GM21423 (cell line): ENCODE data around the gene OR2AG2.
"Not testable (repeated sequence)": the region's sequence is repeated elsewhere in the genome, so short reads cannot be mapped to it uniquely, and the experiment has no call there.

Experiments
- ATAC-seq: cut with Tn5 transposase; IDR thresholded peaks from one replicate; pipeline ENCODE4 v1.9.1; 2021; ENCODE audit warnings: mild to moderate bottlenecking, moderate library complexity; ENCODE audit not compliant: unreplicated experiment

Gene OR2AG2

GRCh38 chr11:6771926-6772893 lies at the start of gene OR2AG2:
Gene OR2AG2 (minus strand): TSS chr11:6771976. CDS start chr11:6768957, 3,019 bp downstream.
- ATAC-seq: peak; percentile 95

DNA sequence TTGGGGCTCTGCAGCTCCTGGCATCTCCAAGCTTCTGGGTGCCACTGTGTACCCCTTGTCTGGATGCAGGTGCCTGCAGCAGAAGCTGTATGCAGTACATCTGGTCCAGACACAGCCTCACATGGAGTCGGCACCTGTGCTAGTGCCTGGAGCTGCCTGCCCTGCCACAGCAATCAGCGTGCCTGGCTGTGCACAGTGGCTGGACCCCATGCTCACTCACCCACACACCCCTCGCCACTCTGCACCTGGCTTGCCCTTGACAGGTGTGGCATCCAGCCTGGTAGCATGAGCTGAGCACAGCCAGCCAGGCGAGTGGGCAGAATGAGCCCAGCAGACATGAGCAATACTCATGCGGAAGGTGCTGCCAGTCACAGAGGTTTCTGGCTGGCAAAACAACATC lies 47.2 kb upstream of the OR2AG2 start:
- ATAC-seq: no peak

- no peak for ATAC-seq
Observed at GRCh38 chr11:6817694-6818093, 45.9 kb upstream of the OR2AG2 start.

DNA sequence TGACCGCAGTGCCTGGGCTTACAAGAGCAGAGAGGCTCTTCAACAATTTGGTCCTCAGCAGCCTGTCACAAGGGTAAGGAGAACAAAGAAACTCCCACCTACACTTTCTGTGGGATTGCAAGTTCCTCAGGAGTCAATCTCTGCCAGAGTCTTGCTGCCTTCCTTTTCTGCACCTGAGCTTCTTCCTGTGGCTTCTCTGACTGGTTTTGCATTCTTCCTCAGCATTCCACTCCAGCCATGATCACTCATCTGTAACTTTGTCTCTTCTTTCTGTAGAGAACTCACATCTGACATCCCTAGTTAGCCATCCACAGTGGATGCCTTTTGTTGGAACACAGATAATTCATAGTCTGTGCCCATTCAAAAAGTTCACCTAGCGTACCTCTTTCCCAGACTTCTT lies 41.9 kb upstream of the OR2AG2 start:
- ATAC-seq: no peak

GRCh38 chr11:6812390-6813005 lies 40.7 kb upstream of the OR2AG2 start:
- peak; percentile 86 for ATAC-seq

GRCh38 chr11:6801075-6801474 lies 29.3 kb upstream of the OR2AG2 start:
- ATAC-seq: not testable (repeated sequence)

DNA sequence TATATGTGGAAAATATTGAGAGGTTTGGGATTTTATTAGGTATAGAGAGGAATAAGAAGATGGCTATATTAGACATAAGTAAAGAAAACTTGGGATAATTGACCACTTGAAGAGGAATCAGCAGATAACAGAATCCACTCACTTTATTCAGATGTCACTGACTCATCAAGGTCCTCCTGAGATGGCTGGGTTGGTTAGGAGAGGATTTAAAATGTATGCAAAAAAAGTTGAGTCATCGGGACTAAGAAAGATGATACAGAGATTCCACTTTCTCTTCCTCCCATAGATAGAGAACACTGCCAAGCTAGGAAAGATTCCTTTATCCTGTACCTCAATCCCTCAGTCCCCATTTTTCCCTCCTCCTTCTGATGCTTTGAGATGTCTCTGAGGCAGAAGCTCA lies 27.6 kb upstream of the OR2AG2 start, which contains the start of gene OR6A2:
TSS of gene OR6A2 (minus strand) at position 288 of the 400 bp plus-strand sequence. CDS start 3,981 bp downstream, outside the sequence.
- ATAC-seq: no peak

GRCh38 chr11:6794639-6795038 lies 22.9 kb upstream of the OR2AG2 start:
- ATAC-seq: no peak

GRCh38 chr11:6790546-6790945 lies 18.8 kb upstream of the OR2AG2 start:
- no peak for ATAC-seq

DNA sequence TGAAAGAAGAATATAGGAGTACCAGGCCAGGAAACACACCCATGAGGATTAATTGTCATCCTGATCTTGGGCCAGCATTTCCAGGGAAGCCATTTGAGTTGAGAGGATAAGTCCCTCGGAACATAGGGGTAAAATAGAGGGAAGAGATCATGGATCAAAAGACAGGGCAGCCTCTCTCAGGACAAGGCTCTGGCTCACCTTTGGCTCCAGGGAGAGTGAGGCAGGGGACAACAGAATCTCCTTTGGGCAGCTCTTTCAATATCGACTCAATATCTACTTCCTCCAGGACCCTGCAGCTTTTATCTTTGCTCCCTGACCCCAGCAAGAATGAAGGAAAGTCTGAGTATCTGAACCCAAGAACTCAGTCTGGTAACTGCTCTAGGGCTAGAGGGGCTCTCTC lies 10.9 kb upstream of the OR2AG2 start, which contains the start of gene OR2AG1:
TSS of gene OR2AG1 (plus strand) at position 301 of the 400 bp plus-strand sequence. CDS start 2,018 bp downstream, outside the sequence.
- ATAC-seq: no peak

GRCh38 chr11:6780829-6781228 lies 9.1 kb upstream of the OR2AG2 start:
- ATAC-seq: no peak

DNA sequence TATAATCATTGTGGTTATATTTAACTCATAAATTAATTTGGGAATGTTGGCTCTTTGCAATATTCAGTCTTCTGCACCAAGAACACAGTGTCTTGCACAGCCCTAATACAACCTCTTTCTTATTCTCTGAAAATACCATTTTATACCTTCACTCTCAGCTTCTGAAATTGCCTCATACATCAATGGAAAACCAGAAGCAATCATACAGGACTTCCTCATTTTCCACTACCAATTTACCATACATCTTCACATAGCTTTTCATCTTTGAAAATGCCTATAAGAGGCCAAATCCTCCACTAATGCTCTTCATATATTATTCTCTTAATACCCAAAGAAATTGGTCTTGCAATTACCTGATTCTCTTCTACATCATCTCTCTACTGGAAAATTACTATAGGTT lies 6.7 kb upstream of the OR2AG2 start:
- ATAC-seq: no peak

DNA sequence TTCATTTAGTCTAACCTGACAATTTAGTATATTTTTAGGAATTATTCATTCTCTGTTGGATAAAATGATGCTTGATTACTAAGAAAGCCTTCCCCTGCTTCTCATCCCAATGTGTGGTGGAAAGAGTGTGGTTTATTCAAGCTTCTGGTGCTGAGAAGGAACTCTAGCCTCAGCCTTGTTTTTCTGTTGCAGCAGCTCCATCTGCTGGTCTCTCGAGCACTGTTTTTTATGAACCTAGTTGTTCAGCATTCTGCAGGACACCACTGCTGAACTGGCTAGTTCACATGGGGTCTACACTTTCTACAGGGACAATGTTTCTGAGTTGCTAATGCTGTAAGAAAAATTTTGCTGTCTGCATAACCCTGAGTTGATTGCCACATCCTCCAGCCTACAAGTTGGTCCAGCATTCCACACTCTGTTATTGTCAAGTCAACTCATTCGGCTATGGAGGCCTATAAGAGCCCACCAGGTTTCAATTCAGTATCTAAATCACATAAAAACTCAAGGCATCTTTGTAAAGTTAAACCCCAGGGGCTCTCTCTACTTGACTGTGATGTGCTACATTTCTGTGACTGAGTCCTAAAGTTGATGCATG lies 14.3 kb downstream of the OR2AG2 start:
- ATAC-seq: peak; percentile 80

DNA sequence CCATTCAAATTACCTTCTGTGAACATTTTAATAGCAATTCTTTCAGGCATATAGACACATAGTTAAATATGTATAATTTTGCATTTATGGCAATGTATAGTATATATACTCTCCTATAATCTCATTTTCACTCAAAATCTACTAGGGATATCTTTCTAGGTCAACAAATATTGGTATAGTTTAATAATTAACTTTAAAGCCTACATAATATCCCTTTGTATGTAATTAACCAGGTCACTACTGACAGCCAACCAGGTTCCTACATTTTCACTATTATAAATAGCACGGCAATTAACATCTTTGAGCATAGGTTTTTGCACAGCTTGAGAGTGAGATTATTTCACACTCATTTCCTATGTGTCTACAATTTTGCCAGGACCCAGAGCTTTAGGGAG lies 15.8 kb downstream of the OR2AG2 start:
- ATAC-seq: no peak

DNA sequence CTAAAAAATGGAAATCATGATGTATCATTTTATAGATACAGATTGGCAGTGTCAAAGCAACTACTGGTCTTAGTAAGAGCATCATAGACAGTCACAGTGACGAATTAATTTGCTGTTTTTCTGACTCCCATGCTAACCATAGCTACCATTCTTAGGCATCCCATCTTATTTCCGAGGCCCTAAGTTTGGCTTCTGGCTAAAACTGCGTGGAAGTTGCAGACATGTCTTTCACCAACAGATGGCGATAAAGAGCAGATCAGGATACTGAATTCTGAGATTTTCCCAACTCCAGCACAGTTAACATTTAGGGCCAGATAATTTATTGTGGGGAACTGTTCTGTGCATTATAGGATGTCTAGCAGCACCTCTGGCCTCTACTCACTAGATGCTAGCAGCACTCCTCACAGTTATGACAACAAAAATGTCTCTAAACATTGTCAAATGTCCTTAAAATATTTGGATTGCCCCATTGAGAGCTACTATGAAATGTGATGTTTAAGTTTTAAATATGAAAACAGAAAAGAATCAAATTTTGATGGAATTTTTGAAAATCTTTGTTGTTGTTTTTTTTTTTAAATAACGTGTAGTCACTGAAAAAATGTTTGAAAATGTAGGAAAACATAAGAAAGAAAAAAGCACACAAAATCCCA lies 16.3 kb downstream of the OR2AG2 start:
- ATAC-seq: no peak

- no peak for ATAC-seq
Observed at GRCh38 chr11:6747097-6747668, 24.6 kb downstream of the OR2AG2 start.

- ATAC-seq: no peak
Observed at GRCh38 chr11:6746626-6747025, 25.1 kb downstream of the OR2AG2 start.

DNA sequence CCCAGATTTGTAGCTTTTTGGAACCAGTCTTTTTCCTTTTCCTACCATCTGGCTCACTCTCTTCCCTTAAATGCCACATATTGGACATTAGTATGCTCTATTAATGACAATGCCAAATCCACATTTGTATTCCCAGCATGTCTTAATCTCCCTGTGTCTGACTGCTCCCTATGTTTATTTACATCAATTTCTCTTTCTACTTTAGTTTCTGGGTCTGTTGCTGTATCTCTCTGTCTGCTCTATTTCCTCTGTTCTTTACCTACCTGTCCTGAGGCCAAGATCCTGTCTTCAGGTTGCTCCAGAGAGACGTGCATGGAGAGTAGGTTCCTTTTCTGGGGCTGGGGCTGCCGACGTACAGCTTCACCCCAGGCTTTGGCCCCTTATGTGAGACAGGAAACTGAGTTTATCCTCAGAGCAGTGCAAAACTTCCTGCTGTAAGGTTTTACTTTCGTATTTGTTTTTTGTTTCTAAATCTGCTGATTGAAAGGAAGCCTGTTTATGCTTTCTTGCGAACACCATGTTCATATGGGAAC lies 25.6 kb downstream of the OR2AG2 start:
- peak; percentile 82 for ATAC-seq

DNA sequence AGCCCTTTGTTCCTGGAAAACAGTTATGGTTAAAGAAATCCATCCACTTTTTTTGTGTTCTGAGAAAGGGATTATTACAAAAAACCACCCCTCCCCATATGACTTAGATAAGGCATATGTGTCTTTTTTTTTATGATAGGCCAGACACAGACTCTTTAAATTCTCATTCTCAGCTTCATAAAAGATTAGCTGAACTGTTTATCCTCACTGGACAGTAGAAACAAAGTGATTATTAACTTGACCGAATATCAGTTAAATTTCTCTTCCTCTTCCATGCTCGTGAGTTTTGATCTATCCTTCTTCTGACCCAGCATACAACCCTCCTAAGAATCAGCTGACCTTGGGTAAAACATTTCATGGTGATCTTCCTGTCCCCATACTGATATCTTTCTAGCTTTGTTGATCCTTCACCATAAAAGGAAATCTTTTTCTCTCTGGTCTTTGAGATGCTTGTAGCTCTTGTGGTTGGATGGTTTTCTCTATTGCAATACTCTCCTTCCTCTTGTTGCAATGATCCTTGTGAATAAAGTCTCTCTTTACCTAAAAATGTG lies 26.2 kb downstream of the OR2AG2 start:
- peak; percentile 64 for ATAC-seq

DNA sequence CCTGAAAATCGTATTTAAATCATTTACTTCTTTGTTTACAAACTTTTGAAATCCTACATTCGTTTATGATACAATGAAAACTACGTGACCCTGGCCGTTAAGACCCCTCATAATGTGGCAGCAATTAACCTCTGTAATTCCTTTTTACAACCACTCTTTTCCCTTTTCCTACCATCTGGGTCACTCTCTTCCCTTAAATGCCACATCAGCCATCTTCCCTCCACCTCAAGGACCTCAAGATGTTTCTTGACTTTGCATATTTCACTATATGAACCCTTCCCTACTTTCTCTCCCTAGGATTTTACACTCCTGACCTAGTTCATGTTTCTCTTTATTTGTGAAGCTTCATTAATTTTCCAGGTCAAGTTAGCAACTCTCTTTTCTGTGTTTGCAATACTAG lies 26.8 kb downstream of the OR2AG2 start:
- ATAC-seq: no peak
